T-helper 1 cell (primary cell): Measurements from ENCODE around the gene FFAR3.
A peak's percentile ranks its signal among the peaks of the same experiment; 100 is the strongest.

Source experiments
- DNase-seq, 5 donors: peaks; one replicate each; pipeline ENCODE4 v3.0.0-alpha.2; 2012 to 2020

Gene FFAR3

DNA sequence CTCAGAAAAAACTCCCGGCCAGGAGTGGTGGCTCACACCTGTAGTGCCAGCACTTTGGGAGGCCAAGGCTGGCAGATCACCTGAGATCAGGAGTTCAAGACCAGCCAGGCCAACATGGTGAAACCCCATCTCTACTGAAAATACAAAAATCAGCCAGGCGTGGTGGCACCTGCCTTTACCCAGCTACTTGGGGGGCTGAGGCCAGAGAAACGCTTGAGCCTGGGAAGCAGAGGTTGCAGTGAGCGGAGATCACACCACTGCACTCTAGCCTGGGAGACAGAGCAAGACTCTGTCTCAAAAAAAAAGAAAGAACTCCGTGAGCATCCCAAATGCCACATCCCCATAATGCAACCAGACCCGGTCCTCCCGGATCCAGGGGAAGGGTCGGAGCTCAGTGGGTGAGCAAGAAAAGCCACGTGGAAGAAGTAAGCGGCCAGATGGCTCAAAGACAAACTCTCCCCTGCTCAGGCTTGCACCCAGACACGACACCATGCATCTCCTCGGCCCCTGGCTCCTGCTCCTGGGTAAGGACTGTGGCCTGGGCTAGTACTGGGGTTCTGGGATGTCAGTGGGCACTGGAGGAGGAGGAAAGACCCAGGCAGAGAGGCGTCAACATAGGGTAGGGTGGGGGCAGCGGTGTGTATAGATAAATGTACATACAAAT, 26.6 kb upstream of the FFAR3 start:
- DNase-seq = no peak

DNA sequence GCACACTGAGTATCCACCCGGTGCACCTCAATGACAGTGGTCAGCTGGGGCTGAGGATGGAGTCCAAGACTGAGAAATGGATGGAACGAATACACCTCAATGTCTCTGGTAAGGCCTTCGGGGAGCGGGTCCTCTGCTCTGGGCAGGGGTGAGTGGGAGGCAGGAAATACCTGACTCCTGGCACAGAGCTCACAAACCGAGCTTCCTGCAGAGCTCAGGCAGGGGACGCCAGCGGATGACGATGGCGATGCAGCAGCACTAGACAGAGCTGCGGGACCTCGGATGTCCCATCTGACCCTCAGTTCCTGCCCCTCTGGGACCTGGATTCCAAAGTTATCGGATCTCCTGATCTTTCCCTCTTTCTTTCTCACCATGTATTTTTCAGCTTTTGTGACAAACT, 25.4 kb upstream of the FFAR3 start:
- DNase-seq = peak in 2 of 5 donors; percentile 9 to 20

DNA sequence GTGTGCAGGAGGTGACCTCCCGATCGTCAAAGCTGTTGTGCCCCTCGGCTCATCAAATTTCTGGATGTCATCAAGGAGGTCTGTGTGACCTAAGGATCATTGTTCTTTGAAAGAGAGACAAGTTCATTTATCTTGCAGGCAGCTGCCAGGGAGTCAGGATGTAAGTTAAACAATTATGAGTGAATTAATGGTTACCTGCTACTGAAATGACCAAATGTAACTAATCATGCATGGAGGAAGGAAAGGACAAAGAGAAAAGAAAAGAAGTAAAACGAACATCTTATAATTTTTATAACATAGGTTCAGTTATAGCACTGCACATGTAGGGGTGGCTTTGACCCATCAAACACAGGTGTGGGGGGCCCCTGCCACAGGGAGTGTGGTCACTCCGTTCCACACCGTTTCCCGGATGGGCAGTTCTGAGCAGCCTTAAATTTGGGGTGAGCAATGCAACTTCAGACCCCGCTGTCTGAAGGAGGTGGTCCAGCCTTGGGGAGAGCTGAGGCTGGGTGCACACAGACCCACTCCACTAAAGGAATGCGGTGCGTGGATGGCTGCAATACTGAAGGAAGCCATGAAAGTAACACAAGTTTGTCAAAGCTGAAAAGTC, 24.0 kb upstream of the FFAR3 start:
- DNase-seq = no peak

DNA sequence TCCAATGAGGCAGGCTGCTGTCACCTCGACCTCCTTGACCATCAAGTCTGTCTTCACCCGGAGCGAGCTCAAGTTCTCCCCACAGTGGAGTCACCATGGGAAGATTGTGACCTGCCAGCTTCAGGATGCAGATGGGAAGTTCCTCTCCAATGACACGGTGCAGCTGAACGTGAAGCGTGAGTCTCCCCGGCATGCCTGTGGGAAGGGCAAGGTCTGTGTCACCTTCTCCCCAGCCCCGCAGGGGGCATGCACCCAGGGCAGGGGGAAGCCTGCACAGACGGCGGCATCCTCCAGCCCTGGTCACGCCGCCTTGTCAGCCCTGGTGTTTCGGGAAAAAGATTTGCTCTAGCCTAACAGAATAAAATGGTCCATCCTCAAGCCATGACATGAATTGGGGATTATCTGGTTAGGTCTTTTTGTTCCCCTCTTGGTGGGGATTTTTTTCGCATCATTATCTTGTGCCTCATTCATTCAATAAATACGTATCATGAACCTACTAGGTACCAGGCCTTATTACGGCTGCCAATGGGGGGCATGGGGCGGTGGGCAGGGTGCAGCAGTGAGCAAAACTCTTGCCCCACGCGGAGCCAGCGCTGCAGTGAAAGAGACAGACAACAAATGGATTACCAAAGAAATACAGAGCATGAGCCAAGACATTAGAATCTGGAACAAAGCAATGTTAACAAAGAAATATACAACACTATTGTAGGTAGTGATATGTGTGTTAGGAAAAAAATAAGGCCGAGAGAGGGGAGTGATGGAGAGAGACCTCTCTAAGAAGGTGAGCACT, 21.9 kb upstream of the FFAR3 start:
- DNase-seq = no peak

DNA sequence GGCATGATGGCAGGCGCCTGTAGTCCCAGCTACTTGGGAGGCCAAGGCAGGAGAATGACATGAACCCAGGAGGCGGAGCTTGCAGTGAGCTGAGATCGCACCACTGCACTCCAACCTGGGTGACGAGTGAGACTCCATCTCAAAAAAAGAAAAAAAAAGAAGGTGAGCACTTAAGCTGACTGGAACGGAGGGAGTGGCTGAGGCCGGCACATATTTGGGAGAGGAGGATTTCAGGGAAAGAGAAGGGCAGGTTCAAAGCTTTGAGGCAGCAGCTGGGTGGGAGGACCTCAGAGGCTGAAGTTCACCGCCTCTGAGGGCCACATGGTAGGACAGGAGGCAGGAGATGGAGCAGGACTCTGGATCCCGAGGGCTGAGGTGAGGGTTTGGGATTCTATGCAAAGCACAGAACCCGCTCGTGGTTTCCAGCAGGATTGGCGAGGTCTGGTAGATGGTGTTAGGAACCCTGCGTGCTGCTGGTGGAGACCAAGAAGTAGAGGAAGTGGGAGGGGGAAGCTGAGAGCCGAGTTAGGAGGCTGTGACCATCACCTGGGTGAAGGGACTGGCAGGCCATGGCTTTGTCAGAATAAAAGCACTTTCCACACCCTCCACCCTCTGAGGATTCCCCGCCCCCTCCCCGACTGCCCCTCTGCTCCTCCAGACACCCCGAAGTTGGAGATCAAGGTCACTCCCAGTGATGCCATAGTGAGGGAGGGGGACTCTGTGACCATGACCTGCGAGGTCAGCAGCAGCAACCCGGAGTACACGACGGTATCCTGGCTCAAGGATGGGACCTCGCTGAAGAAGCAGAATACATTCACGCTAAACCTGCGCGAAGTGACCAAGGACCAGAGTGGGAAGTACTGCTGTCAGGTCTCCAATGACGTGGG, 20.9 kb upstream of the FFAR3 start:
- DNase-seq = no peak

DNA sequence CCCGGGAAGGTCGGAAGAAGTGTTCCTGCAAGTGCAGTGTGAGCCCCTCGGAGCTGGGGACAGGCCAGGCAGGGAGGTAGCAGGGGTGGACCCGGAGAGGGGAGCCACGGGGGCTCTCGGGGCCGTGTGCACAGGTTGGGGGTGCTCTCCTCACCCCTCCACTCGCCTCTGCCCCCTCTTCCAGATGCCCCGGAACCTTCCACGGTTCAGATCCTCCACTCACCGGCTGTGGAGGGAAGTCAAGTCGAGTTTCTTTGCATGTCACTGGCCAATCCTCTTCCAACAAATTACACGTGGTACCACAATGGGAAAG, 20.3 kb upstream of the FFAR3 start:
- no peak for DNase-seq

GRCh38 chr19:35340431-35340830, 17.8 kb upstream of the FFAR3 start:
- no peak for DNase-seq

- DNase-seq = no peak
Measured at GRCh38 chr19:35341006-35341405, 17.3 kb upstream of the FFAR3 start.

DNA sequence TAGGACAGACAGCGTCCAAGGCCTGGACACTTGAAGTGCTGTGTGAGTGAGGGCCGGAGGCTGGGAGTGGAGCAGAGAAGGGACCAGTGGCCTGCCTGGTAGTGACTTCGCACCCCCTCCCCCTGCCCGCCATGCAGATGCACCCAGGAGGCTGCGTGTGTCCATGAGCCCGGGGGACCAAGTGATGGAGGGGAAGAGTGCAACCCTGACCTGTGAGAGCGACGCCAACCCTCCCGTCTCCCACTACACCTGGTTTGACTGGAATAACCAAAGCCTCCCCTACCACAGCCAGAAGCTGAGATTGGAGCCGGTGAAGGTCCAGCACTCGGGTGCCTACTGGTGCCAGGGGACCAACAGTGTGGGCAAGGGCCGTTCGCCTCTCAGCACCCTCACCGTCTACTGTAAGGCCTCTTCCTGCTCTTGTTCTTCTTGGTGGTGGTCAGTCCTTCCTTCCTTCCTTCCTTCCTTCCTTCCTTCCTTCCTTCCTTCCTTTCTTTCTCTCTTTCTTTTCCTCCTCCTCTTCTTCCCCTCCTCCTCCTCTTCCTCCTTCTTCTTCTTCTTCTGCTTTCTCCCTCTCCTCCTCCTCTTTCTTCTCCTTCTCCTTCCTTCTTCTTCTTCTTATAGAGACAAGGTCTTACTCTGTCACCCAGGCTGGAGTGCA, 16.6 kb upstream of the FFAR3 start:
- no peak for DNase-seq

DNA sequence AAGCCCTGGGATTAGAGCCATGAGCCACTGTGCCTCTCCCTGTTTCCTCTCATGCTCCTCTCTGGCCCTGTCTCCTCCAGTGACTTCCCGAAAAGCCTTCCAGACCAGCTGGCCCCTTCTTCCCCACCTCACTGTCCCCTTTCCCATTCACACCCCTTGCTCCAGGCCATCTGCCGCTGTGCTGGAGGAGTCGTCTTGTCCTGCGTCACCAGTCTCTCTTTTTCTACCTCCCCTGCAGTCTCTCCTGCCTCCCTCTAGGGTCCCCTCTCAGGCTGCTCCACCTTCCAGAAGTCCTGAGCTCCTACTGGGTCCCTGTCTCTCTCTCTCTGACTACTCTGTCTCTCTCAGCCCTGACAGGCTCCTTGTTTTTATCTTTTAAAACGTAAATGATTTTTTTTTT, 15.8 kb upstream of the FFAR3 start:
- no peak for DNase-seq

- no peak for DNase-seq
Measured at GRCh38 chr19:35344511-35345031, 13.7 kb upstream of the FFAR3 start.

DNA sequence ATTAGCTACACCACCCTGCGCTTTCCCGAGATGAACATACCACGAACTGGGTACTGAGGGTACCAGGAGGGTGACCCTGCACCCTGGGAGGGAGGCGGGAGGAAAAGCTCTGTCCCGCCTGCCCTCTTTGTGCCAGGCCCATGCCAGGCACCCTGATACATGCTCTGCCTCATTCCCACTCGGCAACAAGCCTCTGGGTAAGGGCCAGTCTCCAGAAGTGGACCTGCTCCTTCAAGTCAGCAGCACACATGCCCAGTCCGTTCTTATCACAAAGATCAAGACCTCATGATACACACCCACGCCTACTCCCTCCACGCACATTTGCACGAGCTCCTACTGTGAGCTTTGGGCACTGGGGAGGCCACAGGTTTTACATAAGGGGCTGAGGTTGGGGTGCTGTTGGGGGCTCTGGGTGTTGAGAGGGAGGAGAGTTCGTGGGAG, 12.6 kb upstream of the FFAR3 start:
- no peak for DNase-seq

DNA sequence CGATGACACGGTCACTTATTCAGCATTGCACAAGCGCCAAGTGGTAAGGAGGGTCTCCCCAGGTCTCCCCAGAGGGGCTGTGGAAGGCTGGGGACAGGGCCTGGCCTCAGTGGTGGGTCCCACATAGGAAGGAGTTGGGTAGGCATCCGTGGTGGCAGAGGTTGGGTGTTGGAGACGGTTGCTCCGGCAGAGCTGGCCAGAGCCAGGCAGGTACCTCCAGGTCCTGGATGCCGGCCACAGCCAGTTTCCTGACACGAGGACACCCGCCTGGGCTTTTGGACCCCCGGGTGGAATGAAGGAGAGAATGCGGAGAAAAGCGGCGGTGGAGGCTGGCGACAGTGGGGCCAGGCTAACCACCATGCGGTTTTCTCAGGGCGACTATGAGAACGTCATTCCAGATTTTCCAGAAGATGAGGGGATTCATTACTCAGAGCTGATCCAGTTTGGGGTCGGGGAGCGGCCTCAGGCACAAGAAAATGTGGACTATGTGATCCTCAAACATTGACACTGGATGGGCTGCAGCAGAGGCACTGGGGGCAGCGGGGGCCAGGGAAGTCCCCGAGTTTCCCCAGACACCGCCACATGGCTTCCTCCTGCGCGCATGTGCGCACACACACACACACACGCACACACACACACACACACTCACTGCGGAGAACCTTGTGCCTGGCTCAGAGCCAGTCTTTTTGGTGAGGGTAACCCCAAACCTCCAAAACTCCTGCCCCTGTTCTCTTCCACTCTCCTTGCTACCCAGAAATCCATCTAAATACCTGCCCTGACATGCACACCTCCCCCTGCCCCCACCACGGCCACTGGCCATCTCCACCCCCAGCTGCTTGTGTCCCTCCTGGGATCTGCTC, 11.8 kb upstream of the FFAR3 start:
- peak; percentile 50 to 68 (median 63) for DNase-seq

- peak in 3 of 5 donors; percentile 26 to 66 (median 32) for DNase-seq
Measured at GRCh38 chr19:35347171-35347929, 10.9 kb upstream of the FFAR3 start, which contains the start of gene FFAR1. FFAR1 (plus strand) TSS chr19:35347902; CDS start chr19:35351552, 3,650 bp downstream.

- no peak for DNase-seq
Measured at GRCh38 chr19:35347930-35348298, 10.3 kb upstream of the FFAR3 start.

- DNase-seq = no peak
Measured at GRCh38 chr19:35348911-35349611, 9.2 kb upstream of the FFAR3 start.

DNA sequence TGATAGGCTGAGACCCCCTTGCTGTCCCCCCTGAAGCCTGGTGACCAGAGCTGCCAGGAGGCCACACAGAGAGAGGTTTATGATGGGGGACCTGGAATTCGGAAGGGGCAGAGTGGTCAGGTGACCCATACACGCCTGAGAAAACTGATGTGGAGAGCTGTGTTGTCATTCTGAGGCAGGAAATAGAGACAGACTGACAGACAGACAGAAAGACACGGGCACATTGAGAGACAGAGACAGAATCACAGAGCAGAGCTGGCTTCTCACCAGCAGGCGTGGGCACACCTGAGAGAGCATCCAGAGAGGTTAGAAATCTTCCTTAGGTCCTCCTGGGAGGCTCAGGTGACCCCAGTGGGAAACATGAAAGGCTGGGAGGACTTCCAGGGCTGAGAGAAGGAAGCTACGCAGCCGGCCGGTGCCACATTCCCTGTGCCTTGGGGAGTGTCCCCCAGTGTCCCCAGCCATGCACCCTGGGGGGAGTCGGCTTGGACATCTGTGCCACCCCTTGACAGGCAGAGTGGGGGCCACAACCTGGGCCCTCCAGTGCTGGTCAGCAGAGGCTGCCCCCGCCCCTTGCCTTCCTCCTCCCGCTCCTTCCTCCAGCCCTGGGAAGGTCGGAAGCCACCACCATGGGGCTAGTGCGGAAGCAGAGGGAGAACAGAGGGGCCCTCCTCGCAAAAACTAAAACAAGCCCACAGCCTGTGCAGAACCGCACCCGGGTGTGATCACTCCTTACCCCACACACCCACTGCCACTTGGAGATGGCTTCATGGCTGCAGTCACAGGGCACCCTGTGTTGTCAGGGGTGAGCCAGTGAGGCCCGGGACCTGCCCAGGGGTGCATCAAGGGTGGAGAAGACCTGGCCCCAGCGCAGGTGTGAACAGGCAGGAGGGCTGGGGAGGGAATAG, 8.4 kb upstream of the FFAR3 start:
- DNase-seq = no peak

- DNase-seq = no peak
Measured at GRCh38 chr19:35350591-35350990, 7.7 kb upstream of the FFAR3 start.
